Hepatocyte (in vitro differentiated cells): ENCODE data around the gene ARFGAP1.

Experiments used
- EZH2 ChIP-seq: fragments of 200-600 bp; sonication (generic); IDR thresholded peaks from 2 replicates; pipeline ENCODE4 v1.6.1; 2016; ENCODE audit warnings: antibody characterized with exemption, mild to moderate bottlenecking, borderline replicate concordance
- EZH2phosphoT487 ChIP-seq: fragments of 200-600 bp; sonication (generic); IDR thresholded peaks from one replicate; pipeline ENCODE4 v1.6.1; 2018; ENCODE audit warnings: antibody characterized with exemption, mild to moderate bottlenecking, low read depth, moderate library complexity; ENCODE audit not compliant: unreplicated experiment, severe bottlenecking

DNA sequence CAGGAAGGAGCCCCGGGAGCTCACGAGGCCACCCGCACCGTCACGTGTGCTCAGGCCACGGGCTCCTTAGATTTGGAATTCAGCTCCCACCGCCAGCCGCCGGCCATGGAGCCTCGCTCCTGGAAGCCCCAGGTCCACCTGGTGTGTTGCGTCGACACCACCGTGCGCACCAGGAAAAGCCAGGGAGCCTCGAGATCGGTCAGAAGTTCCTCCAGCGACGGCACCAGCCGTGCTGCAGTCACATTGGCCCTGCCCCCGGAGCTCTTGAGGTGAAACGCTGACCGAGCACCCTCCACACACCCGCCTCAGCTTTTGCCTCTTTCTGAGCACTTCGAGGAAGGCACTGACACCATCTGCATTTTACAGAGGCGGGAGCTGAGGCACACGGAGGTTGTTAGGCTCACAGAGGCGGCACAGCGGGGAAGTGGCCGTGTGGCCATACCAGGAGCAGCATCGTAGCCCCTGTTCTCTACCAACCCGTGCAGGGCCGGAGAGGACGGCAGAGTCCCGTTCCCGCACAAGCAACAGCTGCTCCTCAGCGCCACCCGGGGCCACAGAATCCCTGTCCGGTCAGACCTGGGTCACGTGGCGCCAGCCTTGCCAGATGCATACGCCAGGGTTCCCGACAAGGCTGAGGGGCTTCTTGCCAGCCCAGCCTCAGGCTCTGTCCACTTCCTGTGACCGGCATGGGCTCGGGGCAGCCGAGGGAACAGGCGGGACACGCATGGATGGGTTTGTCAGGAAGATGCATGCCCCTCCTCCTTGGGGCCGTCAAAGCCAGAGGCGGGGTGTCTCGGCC, 25.9 kb upstream of the ARFGAP1 start:
- no peak for TF ChIP-seq EZH2
- TF ChIP-seq EZH2phosphoT487: no peak
